Neuronal stem cell (in vitro differentiated cells): Measurements from ENCODE around the gene ELMOD1.

ENCODE experiments used
- DNase-seq: peaks from one replicate; pipeline ENCODE4 v3.0.0-alpha.2; 2013; ENCODE audit warnings: low spot score
- H2AFZ ChIP-seq: one replicate; pipeline ENCODE4 v1.6.1; 2013; ENCODE audit warnings: mild to moderate bottlenecking, low read length, inconsistent platforms
- H2AK5ac ChIP-seq: 2 replicates; pipeline ENCODE4 v1.6.1; 2013; ENCODE audit warnings: low read depth, mild to moderate bottlenecking, inconsistent platforms, low read length, moderate library complexity, mixed read lengths
- H2BK120ac ChIP-seq: 2 replicates; pipeline ENCODE4 v1.6.1; 2013; ENCODE audit warnings: low read depth, mild to moderate bottlenecking, inconsistent platforms, low read length, moderate library complexity, mixed read lengths
- H2BK12ac ChIP-seq: one replicate; pipeline ENCODE4 v1.6.1; 2013; ENCODE audit warnings: low read length, inconsistent platforms
- H2BK15ac ChIP-seq: 2 replicates; pipeline ENCODE4 v1.6.1; 2013; ENCODE audit warnings: mild to moderate bottlenecking, low read length, inconsistent platforms, mixed read lengths
- H2BK5ac ChIP-seq: one replicate; pipeline ENCODE4 v1.6.1; 2013; ENCODE audit warnings: inconsistent platforms, mild to moderate bottlenecking, low read length, moderate library complexity
- H3K14ac ChIP-seq: one replicate; pipeline ENCODE4 v1.6.1; 2013; ENCODE audit warnings: low read length, inconsistent platforms
- H3K18ac ChIP-seq: 2 replicates; pipeline ENCODE4 v1.6.1; 2013; ENCODE audit warnings: low read length, inconsistent platforms
- H3K23ac ChIP-seq: 2 replicates; pipeline ENCODE4 v1.6.1; 2013; ENCODE audit warnings: low read depth, mild to moderate bottlenecking, mixed read lengths, low read length, inconsistent platforms; ENCODE audit not compliant: poor library complexity
- H3K27ac ChIP-seq: replicated peaks from 3 replicates; pipeline ENCODE4 v1.5.1; 2013; ENCODE audit warnings: low read length, inconsistent platforms
- H3K27me3 ChIP-seq, 3 experiments: 2 replicates each; pipeline ENCODE4 v1.6.1; 2013; ENCODE audit warnings: low read length in 3 of 3, mild to moderate bottlenecking in 2 of 3, inconsistent platforms in 1 of 3, low read depth in 1 of 3, mixed read lengths in 1 of 3, moderate library complexity in 1 of 3; ENCODE audit not compliant: control insufficient read depth in 3 of 3, insufficient read depth in 3 of 3
- H3K36me3 ChIP-seq, 2 donors: replicated peaks in 1 of 2; 2 replicates each; pipeline ENCODE4 v1.6.1; 2013; ENCODE audit warnings: low read length in 2 of 2; ENCODE audit not compliant: control insufficient read depth in 2 of 2, insufficient read depth in 2 of 2
- H3K4ac ChIP-seq: 2 replicates; pipeline ENCODE4 v1.6.1; 2013; ENCODE audit warnings: inconsistent platforms, mild to moderate bottlenecking, low read length, moderate library complexity
- H3K4me1 ChIP-seq, 2 donors: 1 replicate in 1 of 2; 2 replicates in 1 of 2; pipeline ENCODE4 v1.6.1; 2013; ENCODE audit warnings: low read length in 2 of 2, low read depth in 1 of 2; ENCODE audit not compliant: control insufficient read depth in 2 of 2, insufficient read depth in 1 of 2
- H3K4me2 ChIP-seq: one replicate; pipeline ENCODE4 v1.6.1; 2013; ENCODE audit warnings: mild to moderate bottlenecking, low read length, inconsistent platforms; ENCODE audit not compliant: insufficient read depth, poor library complexity, severe bottlenecking
- H3K4me3 ChIP-seq, 2 donors: 2 replicates each; pipeline ENCODE4 v1.5.1; 2013; ENCODE audit warnings: low read length in 2 of 2, mild to moderate bottlenecking in 2 of 2, inconsistent platforms in 1 of 2, moderate library complexity in 1 of 2
- H3K79me1 ChIP-seq: one replicate; pipeline ENCODE4 v1.6.1; 2013; ENCODE audit warnings: low read depth, mild to moderate bottlenecking, inconsistent platforms, low read length, moderate library complexity
- H3K9ac ChIP-seq: one replicate; pipeline ENCODE4 v1.6.1; 2013; ENCODE audit warnings: mild to moderate bottlenecking, low read depth, low read length, inconsistent platforms; ENCODE audit not compliant: poor library complexity
- H3K9me3 ChIP-seq, 2 donors: replicated peaks in 1 of 2; 2 replicates each; pipeline versions ENCODE3 to v1.6.1; 2013; ENCODE audit warnings: low read length in 2 of 2, mild to moderate bottlenecking in 2 of 2, inconsistent platforms in 1 of 2, low read depth in 1 of 2, mixed read lengths in 1 of 2, moderate library complexity in 1 of 2; ENCODE audit not compliant: control insufficient read depth in 2 of 2, insufficient read depth in 1 of 2
- H4K8ac ChIP-seq: one replicate; pipeline ENCODE4 v1.6.1; 2013; ENCODE audit warnings: low read depth, mild to moderate bottlenecking, inconsistent platforms, low read length, moderate library complexity
- H4K91ac ChIP-seq: one replicate; pipeline ENCODE4 v1.6.1; 2013; ENCODE audit warnings: low read length, low read depth, mild to moderate bottlenecking, inconsistent platforms; ENCODE audit not compliant: poor library complexity
- WGBS, 2 donors: extraction: QIAGEN DNeasy Blood & Tissue Kit; methylation state at CpG; one replicate each; pipeline ENCODE4 v1.1.7; 2013; ENCODE audit warnings: missing lambda C conversion rate in 2 of 2, mixed read lengths in 1 of 2; ENCODE audit not compliant: insufficient read length in 2 of 2, insufficient replicate concordance in 1 of 2; ENCODE audit errors: extremely low coverage in 2 of 2; 5-methylcytosine and 5-hydroxymethylcytosine counted together

Gene ELMOD1

DNA sequence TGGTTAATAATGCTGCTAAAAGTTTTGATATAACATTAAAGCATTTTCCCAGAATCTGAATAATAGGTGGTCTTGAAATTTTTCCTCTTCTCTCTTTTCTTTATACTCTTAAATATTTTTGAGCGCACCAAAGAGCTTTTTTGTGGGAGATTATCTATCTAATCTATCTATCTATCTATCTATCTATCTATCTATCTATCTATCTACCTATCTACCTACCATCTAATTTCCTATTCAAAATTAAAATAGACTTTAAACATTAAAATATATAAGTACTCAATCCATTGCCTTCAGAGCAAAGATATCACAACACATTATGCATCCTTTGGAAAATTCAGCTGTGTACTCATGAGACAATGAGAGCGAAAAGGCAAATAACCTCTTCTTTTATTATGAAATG, 55.8 kb downstream of the ELMOD1 start:
- Histone ChIP-seq H3K4me2 (no peak overlapping the region), H3K18ac (no peak overlapping the region), H3K9me3 (no peaks in the 10 kb centered on the region), H3K9ac (no peak overlapping the region), H3K27me3 (no peaks in the 10 kb centered on the region), H3K4ac (no peak overlapping the region), H3K23ac (no peak overlapping the region), H3K4me1 (peaks cover 3 to 10% of the 10 kb centered on the region in 2 donors), H2BK5ac (no peak overlapping the region), H2AFZ (no peak overlapping the region), H2BK120ac (no peak overlapping the region), H4K91ac (no peak overlapping the region), H3K79me1 (no peaks in the 10 kb centered on the region), H4K8ac (no peak overlapping the region), H2BK15ac (no peak overlapping the region), H3K14ac (no peak overlapping the region), H3K36me3 (no peaks in the 10 kb centered on the region), H3K27ac (no peak overlapping the region), H3K4me3 (no peak overlapping the region), H2AK5ac (no peak overlapping the region), H2BK12ac (no peak overlapping the region)
- no CpG with 5 or more reads among the region's 2 CpGs for WGBS, 2 donors
- DNase-seq = no peak

DNA sequence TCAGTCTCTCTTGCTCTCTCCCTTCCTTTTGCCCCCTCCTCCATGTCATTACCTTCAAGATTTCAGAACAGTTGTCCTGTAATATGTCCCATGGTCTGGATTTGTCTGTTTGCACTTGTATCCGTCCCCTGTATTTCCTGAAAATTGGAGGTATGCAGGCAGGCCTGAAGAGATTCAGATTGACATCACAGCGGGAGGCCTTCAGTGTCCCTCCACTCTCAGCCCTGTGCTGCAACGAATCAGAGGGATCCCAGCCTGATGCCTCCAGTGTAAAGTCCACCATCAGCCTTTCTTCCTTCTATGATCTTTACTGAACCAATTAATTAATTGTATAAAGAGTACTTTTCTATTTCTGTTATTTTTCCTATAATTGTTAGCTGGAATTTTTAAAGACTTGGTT, 57.3 kb downstream of the ELMOD1 start:
- Histone ChIP-seq H3K14ac (no peak overlapping the region), H3K9ac (no peak overlapping the region), H2BK12ac (no peak overlapping the region), H2BK120ac (no peak overlapping the region), H4K91ac (no peak overlapping the region), H2AFZ (peak overlapping the region; percentile 46), H3K27me3 (no peaks in the 10 kb centered on the region), H3K18ac (no peak overlapping the region), H3K9me3 (no peaks in the 10 kb centered on the region), H2BK15ac (no peak overlapping the region), H3K4me1 (peaks cover 3 to 17% of the 10 kb centered on the region in 2 donors), H3K4ac (no peak overlapping the region), H3K4me3 (no peak overlapping the region), H3K23ac (no peak overlapping the region), H3K36me3 (no peaks in the 10 kb centered on the region), H4K8ac (no peak overlapping the region), H3K4me2 (no peak overlapping the region), H3K79me1 (no peaks in the 10 kb centered on the region), H2BK5ac (no peak overlapping the region), H2AK5ac (no peak overlapping the region), H3K27ac (no peak overlapping the region)
- WGBS, 2 donors = no CpG with 5 or more reads among the region's 3 CpGs
- peak; percentile 17 for DNase-seq

DNA sequence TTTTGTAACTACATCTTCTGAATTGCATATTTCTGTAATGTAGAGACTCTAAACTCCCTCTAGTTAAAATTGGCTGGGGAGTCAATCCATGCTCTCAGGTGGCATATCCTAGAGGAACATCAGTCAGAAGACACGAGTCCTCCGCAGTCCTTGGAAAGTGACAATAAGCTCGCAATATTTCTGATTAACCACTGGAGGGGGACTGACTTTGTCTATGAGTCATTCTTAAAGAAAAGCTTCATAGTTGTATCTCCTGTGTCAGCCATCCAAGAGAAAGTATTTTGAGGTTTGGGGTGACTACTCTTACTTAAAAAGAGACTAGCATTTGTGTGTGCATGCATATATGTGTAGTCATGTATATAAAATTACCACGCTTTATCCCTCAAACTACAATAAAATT, 60.7 kb downstream of the ELMOD1 start:
- no CpG with 5 or more reads among the region's 4 CpGs for WGBS, 2 donors
- H3K27me3 ChIP-seq = no peaks in the 10 kb centered on the region
- no peak overlapping the region for H3K18ac ChIP-seq
- peaks cover 3 to 34% of the 10 kb centered on the region in 2 donors for H3K4me1 ChIP-seq
- no peaks in the 10 kb centered on the region for H3K36me3 ChIP-seq
- H2BK12ac ChIP-seq = no peak overlapping the region
- no peak overlapping the region for H3K23ac ChIP-seq
- no peaks in the 10 kb centered on the region for H3K79me1 ChIP-seq
- H2BK5ac ChIP-seq = no peak overlapping the region
- H2BK15ac ChIP-seq = no peak overlapping the region
- no peak overlapping the region for H2AFZ ChIP-seq
- no peak overlapping the region for H4K8ac ChIP-seq
- no peak overlapping the region for H3K4me3 ChIP-seq
- no peak for DNase-seq
- H3K9me3 ChIP-seq = no peaks in the 10 kb centered on the region
- H4K91ac ChIP-seq = no peak overlapping the region
- H3K14ac ChIP-seq = no peak overlapping the region
- no peak overlapping the region for H3K9ac ChIP-seq
- no peak overlapping the region for H3K4me2 ChIP-seq
- no peak overlapping the region for H3K27ac ChIP-seq
- H3K4ac ChIP-seq = no peak overlapping the region
- H2AK5ac ChIP-seq = no peak overlapping the region
- no peak overlapping the region for H2BK120ac ChIP-seq

DNA sequence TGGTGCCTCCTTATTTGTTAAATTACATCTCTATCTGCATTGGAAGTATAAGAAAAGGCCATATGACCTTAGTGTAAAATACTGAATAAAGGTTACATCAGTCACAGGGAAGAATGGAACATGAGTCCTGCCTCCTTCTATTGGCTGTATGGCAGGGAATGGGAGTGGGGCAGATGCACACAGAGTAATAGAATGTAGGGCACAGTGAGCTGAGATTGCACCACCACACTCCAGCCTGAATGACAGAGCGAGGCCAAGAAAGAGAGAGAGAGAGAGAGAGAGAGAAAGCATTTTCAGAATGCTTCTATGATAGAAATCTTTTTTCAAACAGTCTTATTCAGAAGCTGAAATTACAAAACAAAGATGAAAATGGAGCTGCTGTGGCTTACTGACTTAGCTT, 62.1 kb downstream of the ELMOD1 start:
- Histone ChIP-seq H3K27me3 (no peaks in the 10 kb centered on the region), H2BK15ac (no peak overlapping the region), H3K27ac (no peak overlapping the region), H2AK5ac (no peak overlapping the region), H2BK120ac (no peak overlapping the region), H3K4me2 (no peak overlapping the region), H4K91ac (no peak overlapping the region), H2BK12ac (no peak overlapping the region), H3K9me3 (no peaks in the 10 kb centered on the region), H3K36me3 (no peaks in the 10 kb centered on the region), H3K4ac (no peak overlapping the region), H3K23ac (no peak overlapping the region), H3K4me1 (peaks cover 2 to 28% of the 10 kb centered on the region in 2 donors), H3K9ac (no peak overlapping the region), H3K79me1 (no peaks in the 10 kb centered on the region), H3K14ac (no peak overlapping the region), H3K18ac (no peak overlapping the region), H4K8ac (no peak overlapping the region), H2AFZ (peak overlapping the region; percentile 5), H3K4me3 (no peak overlapping the region), H2BK5ac (no peak overlapping the region)
- DNase-seq = no peak
- WGBS, 2 donors = no CpG with 5 or more reads among the region's 1 CpG
